ENCODE data around the gene SOX5. TPM values are rescaled to one million over a fixed set of nuclear protein-coding genes. Genes with fewer than 3 reads are reported as not detected.

SOX5 gene
- total and polyA plus RNA-seq, 2 donors (not counting 1 experiment from before 2014, with no cell fraction given): 9.2 to 32.0 TPM

GRCh38 chr12:23555825-23556207, 393.7 kb downstream of the SOX5 start:
- no peak overlapping the region for H3K9ac ChIP-seq (ENCODE audit: insufficient read depth, low read length)
- TF ChIP-seq EZH2 (IDR thresholded peaks at IDR 0.05; ENCODE audit: low read length, missing control alignments): no peak
- TF ChIP-seq, protein P1, sequence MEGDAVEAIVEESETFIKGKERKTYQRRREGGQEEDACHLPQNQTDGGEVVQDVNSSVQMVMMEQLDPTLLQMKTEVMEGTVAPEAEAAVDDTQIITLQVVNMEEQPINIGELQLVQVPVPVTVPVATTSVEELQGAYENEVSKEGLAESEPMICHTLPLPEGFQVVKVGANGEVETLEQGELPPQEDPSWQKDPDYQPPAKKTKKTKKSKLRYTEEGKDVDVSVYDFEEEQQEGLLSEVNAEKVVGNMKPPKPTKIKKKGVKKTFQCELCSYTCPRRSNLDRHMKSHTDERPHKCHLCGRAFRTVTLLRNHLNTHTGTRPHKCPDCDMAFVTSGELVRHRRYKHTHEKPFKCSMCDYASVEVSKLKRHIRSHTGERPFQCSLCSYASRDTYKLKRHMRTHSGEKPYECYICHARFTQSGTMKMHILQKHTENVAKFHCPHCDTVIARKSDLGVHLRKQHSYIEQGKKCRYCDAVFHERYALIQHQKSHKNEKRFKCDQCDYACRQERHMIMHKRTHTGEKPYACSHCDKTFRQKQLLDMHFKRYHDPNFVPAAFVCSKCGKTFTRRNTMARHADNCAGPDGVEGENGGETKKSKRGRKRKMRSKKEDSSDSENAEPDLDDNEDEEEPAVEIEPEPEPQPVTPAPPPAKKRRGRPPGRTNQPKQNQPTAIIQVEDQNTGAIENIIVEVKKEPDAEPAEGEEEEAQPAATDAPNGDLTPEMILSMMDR (conservative IDR thresholded peaks at IDR 0.05 in 1 of 2, IDR thresholded peaks at IDR 0.05 in 1 of 2; ENCODE audit: low read depth in 1 of 2, low read length in 2 of 2): no peak
- H3K4me2 ChIP-seq (ENCODE audit: extremely low read depth, insufficient read depth, low read length): no peak overlapping the region

DNA sequence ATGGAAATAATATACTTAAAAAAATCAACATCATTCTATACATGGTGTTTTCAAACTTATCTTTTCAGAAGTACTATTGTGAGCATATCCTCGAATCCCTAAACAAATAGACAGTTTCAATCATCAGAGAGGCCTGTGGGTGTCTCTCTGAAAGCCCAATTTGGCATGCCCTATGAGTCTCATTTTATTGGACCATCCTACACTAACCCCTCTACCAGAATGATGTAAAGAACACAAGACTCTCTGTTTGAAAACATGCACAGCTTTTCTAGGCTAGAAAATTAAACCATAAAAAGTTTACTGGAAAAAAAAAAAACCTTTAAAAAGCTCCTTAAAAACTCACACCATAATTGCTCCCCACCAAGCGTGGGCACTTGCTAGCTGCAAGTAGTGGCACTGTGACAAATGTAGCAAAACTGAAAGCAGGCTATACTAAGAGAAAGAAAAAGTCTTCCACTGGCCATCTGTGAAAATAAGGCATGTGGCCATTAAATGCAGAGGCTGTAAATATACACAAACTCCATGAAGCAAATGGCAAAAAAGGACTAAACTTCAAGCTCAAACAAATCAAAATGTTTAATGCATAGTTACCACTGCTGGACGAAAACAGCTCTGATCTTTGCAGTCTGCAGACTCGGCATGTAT, 394.2 kb downstream of the SOX5 start:
- no peaks in the 10 kb centered on the region for H3K36me3 ChIP-seq (ENCODE audit: control insufficient read depth, insufficient read depth, low read length)
- H2AFZ ChIP-seq (ENCODE audit: low read length): no peak overlapping the region
- H3K4me2 ChIP-seq (ENCODE audit: extremely low read depth, insufficient read depth, low read length): no peak overlapping the region
- no peaks in the 10 kb centered on the region for H3K79me2 ChIP-seq (ENCODE audit: control insufficient read depth, insufficient read depth, low read length)
- no peaks in the 10 kb centered on the region for H3K9me3 ChIP-seq (ENCODE audit: control insufficient read depth, insufficient read depth, low read depth, low read length)
- H3K4me3 ChIP-seq (replicated peaks in 1 of 4; ENCODE audit: control extremely low read depth in 1 of 4, insufficient read depth in 1 of 4, low read depth in 3 of 4, low read length in 4 of 4): no peak overlapping the region
- H3K4me1 ChIP-seq (ENCODE audit: control insufficient read depth, extremely low read depth, insufficient read depth, low read length): no peaks in the 10 kb centered on the region
- no peaks in the 10 kb centered on the region for H3K27me3 ChIP-seq (ENCODE audit: control insufficient read depth, insufficient read depth, low read length)
- H3K27ac ChIP-seq (ENCODE audit: insufficient read depth, low read length): no peak overlapping the region
- H3K9ac ChIP-seq (ENCODE audit: insufficient read depth, low read length): no peak overlapping the region
- TF ChIP-seq EZH2 (IDR thresholded peaks at IDR 0.05; ENCODE audit: low read length, missing control alignments): no peak
- TF ChIP-seq, protein P1 (conservative IDR thresholded peaks at IDR 0.05 in 1 of 2, IDR thresholded peaks at IDR 0.05 in 1 of 2; ENCODE audit: low read depth in 1 of 2, low read length in 2 of 2): no peak
- H4K20me1 ChIP-seq (ENCODE audit: control insufficient read depth, extremely low read depth, insufficient read depth, low read length): no peaks in the 10 kb centered on the region
- no peak for DNase-seq (ENCODE audit: low read depth in 2 of 2)

More at GRCh38 chr12:23555825-23556207, 393.7 kb downstream of the SOX5 start:
- Histone ChIP-seq H3K36me3 (ENCODE audit: control insufficient read depth, insufficient read depth, low read length) (no peaks in the 10 kb centered on the region), H4K20me1 (ENCODE audit: control insufficient read depth, extremely low read depth, insufficient read depth, low read length) (no peaks in the 10 kb centered on the region), H3K27me3 (ENCODE audit: control insufficient read depth, insufficient read depth, low read length) (no peaks in the 10 kb centered on the region), H3K4me3 (replicated peaks in 1 of 4; ENCODE audit: control extremely low read depth in 1 of 4, insufficient read depth in 1 of 4, low read depth in 3 of 4, low read length in 4 of 4) (no peak overlapping the region), H3K4me1 (ENCODE audit: control insufficient read depth, extremely low read depth, insufficient read depth, low read length) (no peaks in the 10 kb centered on the region), H3K79me2 (ENCODE audit: control insufficient read depth, insufficient read depth, low read length) (no peaks in the 10 kb centered on the region), H3K9me3 (ENCODE audit: control insufficient read depth, insufficient read depth, low read depth, low read length) (no peaks in the 10 kb centered on the region), H2AFZ (ENCODE audit: low read length) (no peak overlapping the region), H3K27ac (ENCODE audit: insufficient read depth, low read length) (no peak overlapping the region)
- no peak for DNase-seq (ENCODE audit: low read depth in 2 of 2)

DNA sequence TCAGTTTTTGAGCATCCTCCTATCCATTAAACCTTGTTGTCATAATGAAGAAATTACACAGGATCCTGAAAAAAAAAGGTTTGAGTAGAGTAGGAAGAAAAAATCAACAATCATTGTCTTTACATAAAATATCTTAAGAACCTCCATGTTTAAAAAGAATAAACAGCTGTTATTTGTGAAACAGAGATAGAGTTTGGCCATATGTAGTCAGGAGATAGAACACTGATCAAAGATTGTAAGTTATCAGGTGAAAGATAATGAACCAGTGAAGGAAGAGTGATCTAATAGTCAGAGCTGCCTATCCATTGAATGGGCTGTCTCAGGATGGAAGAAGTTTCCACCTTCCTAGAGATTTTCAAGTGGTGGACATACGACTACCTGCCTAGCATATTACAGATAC, 397.1 kb downstream of the SOX5 start:
- Histone ChIP-seq H3K4me1 (ENCODE audit: control insufficient read depth, extremely low read depth, insufficient read depth, low read length) (no peaks in the 10 kb centered on the region), H3K79me2 (ENCODE audit: control insufficient read depth, insufficient read depth, low read length) (no peaks in the 10 kb centered on the region), H3K4me3 (replicated peaks in 1 of 4; ENCODE audit: control extremely low read depth in 1 of 4, insufficient read depth in 1 of 4, low read depth in 3 of 4, low read length in 4 of 4) (no peak overlapping the region), H3K9ac (ENCODE audit: insufficient read depth, low read length) (no peak overlapping the region), H3K27me3 (ENCODE audit: control insufficient read depth, insufficient read depth, low read length) (no peaks in the 10 kb centered on the region), H4K20me1 (ENCODE audit: control insufficient read depth, extremely low read depth, insufficient read depth, low read length) (no peaks in the 10 kb centered on the region), H3K4me2 (ENCODE audit: extremely low read depth, insufficient read depth, low read length) (no peak overlapping the region), H3K9me3 (ENCODE audit: control insufficient read depth, insufficient read depth, low read depth, low read length) (no peaks in the 10 kb centered on the region), H2AFZ (ENCODE audit: low read length) (no peak overlapping the region), H3K27ac (ENCODE audit: insufficient read depth, low read length) (no peak overlapping the region), H3K36me3 (ENCODE audit: control insufficient read depth, insufficient read depth, low read length) (no peaks in the 10 kb centered on the region)
- DNase-seq (ENCODE audit: low read depth in 2 of 2): no peak
- TF ChIP-seq, protein P1 (conservative IDR thresholded peaks at IDR 0.05 in 1 of 2, IDR thresholded peaks at IDR 0.05 in 1 of 2; ENCODE audit: low read depth in 1 of 2, low read length in 2 of 2): no peak
- no peak for TF ChIP-seq EZH2 (IDR thresholded peaks at IDR 0.05; ENCODE audit: low read length, missing control alignments)
